Medulla oblongata (tissue), 1 donor: ENCODE measurements around the gene DCTN2.
"Not testable (repeated sequence)": the region's sequence is repeated elsewhere in the genome, so short reads cannot be mapped to it uniquely, and the experiment has no call there.

Experiments used
- DNase-seq: peaks from one replicate; pipeline ENCODE4 v3.0.0-alpha.2; 2015; ENCODE audit errors: extremely low spot score

The DCTN2 gene

DNA sequence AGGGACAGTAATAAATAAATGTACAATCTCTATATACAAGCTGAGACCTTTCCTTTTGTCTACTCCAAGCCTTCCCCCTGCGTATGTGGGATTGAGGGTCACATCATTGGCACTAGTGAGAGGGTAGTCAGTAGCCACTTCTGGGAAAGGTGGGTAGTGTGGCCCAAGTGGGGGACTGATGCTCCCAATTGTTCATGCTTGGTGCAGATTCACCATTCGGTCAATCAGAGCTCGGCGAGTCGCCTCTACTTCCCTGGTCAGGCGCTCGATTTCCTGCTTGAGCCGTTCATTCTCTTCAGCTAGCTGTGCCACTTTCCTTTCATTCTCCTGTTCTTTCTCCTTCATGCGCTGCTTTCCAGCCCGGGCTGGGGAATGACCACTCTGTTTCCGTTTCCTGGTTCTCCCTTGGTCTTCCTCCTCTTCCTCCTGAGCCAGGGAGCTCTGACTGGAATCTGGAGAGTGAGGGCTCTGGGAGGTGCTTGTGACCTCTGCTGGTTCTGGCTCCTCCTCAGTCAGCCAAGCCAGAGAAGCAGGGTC is 30.3 kb downstream of the DCTN2 start:
- DNase-seq = no peak

GRCh38 chr12:57515934-57516541 is 31.0 kb downstream of the DCTN2 start:
- DNase-seq = no peak

DNA sequence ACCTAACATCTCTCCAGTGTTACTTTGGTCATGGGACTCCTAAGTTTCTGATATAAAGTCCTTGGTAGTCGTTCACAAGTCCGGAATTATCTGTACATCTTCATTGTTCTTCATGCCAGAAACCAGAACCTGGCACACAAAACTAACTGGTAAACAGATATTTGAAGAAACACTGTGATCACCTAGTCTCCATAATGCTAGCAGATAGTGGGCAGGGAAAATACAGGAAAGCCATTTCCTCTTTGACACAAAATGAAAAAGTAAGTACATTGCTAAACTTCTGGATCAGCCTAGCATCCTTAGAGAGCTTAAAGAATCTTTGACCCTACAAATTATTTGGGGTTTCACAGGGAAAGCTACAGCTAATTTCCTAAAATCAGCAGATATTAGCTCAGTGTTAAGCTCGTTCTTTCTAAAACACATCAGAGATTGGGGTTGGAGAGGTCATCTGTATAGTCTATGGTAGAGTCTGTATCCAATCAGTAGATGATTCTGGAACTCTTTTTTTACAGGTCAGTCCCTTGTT is 31.5 kb downstream of the DCTN2 start:
- DNase-seq = no peak

DNA sequence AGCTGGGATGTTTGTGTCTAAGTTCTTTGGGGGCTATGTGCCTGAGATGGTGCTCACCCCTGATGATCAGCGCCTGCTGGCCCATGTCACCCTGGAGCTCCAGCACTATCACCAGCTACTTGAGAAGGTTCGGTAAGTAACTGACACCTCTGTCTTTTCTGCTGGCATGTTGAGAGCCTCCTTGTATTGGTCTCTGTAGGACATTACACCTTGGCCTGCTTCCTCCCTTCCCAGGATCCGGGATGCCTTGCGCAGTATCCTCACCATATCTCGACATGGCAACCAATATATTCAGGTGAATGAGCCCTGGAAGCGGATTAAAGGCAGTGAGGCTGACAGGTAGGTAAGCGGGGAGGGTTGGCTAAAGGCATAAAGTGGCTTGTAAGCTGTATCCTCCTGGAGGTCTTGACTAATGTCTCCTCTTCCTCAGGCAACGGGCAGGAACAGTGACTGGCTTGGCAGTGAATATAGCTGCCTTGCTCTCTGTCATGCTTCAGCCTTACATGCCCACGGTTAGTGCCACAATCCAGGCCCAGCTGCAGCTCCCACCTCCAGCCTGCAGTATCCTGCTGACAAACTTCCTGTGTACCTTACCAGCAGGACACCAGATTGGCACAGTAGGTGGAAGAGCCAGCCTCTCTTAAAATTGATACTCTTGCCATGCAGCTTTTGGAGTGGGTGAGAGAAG is 32.1 kb downstream of the DCTN2 start:
- DNase-seq = no peak

GRCh38 chr12:57514246-57514645 is 32.7 kb downstream of the DCTN2 start:
- DNase-seq = not testable (repeated sequence)

GRCh38 chr12:57513677-57514076 is 33.3 kb downstream of the DCTN2 start:
- DNase-seq = not testable (repeated sequence)

DNA sequence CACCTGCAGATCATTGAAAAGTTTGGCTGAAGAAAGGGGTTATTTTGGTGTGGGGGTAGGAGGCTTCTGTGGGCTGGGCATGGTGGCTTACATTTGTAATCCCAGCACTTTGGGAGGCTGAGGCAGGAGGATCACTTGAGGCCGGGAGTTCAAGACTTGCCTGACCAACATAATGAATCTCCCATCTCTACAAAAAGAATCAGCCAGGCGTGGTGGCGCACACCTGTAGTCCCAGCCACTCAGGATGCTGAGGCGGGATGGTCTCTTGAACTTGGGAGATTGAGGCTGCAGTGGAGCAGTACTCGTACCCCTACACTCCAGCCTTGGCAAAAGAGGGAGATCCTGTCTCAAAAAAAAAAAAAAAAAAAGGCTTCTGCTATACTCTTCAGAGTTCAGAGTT is 33.7 kb downstream of the DCTN2 start:
- no peak for DNase-seq

DNA sequence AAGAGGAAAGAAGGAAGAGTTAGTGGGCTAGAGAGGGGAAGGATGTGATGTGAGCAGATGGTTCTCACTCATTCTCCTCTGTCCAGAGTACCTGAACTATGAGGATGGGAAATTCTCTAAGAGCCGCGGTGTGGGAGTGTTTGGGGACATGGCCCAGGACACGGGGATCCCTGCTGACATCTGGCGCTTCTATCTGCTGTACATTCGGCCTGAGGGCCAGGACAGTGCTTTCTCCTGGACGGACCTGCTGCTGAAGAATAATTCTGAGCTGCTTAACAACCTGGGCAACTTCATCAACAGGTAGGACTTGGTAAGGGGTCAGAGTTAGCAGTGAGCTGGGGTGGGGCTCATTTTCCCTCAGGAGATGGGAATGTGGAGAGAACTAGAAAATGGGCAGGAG is 34.3 kb downstream of the DCTN2 start:
- DNase-seq = no peak

- DNase-seq = no peak
These were observed 35.2 kb downstream of the DCTN2 start for GRCh38 chr12:57511588-57512325.

GRCh38 chr12:57511161-57511560 is 35.8 kb downstream of the DCTN2 start:
- DNase-seq = no peak

- not testable (repeated sequence) for DNase-seq
These were observed 39.2 kb downstream of the DCTN2 start for GRCh38 chr12:57507796-57508195.

DNA sequence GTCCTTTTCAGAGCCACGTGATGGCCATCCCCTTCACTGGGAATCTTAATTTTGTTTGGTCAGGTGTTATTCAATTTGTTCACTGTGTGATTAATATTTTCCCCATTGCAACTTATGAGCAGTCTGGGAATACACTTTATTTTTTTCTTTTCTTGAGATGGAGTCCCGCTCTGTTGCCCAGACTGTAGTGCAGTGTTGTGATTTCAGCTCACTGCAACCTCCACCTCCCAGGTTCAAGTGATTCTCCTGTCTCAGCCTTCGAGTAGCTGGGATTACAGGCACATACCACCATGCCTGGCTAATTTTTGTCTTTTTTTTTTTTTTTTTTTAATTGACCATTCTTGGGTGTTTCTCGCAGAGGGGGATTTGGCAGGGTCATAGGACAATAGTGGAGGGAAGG is 40.5 kb downstream of the DCTN2 start:
- not testable (repeated sequence) for DNase-seq

DNA sequence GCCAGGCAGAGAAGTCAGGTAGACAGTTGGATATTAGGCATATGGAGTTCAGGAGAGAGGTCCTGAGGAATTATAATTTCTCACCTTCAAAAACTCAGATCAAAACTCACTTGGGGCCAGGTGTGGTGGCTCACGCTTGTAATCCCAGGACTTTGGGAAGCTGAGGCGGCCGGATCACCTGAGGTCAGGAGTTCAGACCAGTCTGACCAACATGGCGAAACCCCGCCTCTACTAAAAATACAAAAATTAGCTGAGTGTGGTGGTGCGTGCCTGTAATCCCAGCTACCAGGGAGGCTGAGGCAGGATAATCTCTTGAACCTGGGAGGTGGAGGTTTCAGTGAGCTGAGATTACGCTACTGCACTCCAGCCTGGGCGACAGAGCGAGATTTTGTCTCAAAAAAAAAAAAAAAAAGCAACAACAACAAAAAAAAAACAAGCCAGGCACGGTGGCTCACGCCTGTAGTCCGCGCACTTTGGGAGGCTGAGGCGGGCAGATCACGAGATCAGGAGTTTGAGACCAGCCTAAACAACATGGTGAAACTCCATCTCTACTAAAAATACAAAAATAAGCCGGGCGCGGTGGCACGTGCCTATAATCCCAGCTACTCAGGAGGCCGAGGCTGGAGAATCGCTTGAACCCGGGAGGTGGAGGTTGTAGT is 44.6 kb downstream of the DCTN2 start:
- not testable (repeated sequence) for DNase-seq

DNA sequence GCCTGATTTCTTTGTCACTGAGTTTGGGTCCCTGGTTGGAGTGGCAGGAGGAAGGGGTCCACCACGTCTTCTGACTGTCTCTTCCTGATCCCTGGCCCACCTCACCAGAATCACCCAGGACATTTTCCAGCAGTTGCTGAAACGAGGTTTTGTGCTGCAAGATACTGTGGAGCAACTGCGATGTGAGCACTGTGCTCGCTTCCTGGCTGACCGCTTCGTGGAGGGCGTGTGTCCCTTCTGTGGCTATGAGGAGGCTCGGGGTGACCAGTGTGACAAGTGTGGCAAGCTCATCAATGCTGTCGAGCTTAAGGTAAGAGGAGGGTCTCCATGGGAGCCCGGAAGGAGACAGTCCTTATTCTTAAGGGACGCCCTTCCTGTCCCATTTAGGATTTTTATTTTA is 46.8 kb downstream of the DCTN2 start:
- no peak for DNase-seq

GRCh38 chr12:57498571-57498970 is 48.4 kb downstream of the DCTN2 start:
- DNase-seq = no peak

GRCh38 chr12:57498132-57498502 is 48.9 kb downstream of the DCTN2 start:
- no peak for DNase-seq

- no peak for DNase-seq
These were observed 49.5 kb downstream of the DCTN2 start for GRCh38 chr12:57497223-57498131.

GRCh38 chr12:57496822-57497221 is 50.2 kb downstream of the DCTN2 start:
- no peak for DNase-seq

- not testable (repeated sequence) for DNase-seq
These were observed 51.8 kb downstream of the DCTN2 start for GRCh38 chr12:57495051-57495701.
